ENCODE data around the gene ZNF516.

GRCh38 chr18:76459687-76460350, 35.2 kb downstream of the ZNF516 start:
- no peak for TF ChIP-seq CTCF (IDR thresholded peaks at IDR 0.05)
- TF ChIP-seq POLR2AphosphoS5 (IDR thresholded peaks at IDR 0.05), result peak in 2 of 3 donors; percentile 27 to 51
- no peak for TF ChIP-seq EP300 (IDR thresholded peaks at IDR 0.05)
- TF ChIP-seq POLR2A (IDR thresholded peaks at IDR 0.05), result no peak
